Stimulated activated CD8-positive, alpha-beta memory T cell treated with anti-CD3 and anti-CD28 coated beads, Interleukin-2, amount 100 ng/mL, for 1 hour (primary cell): ENCODE measurements around the gene CEP95.
"Not testable (repeated sequence)": the region's sequence is repeated elsewhere in the genome, so short reads cannot be mapped to it uniquely, and the experiment has no call there.

Source experiments
- DNase-seq, 2 donors: peaks; one replicate each; pipeline ENCODE4 v3.0.0-alpha.2; 2020; ENCODE audit warnings: low read depth in 2 of 2

Gene CEP95

GRCh38 chr17:64573214-64573613, 66.4 kb downstream of the CEP95 start:
- DNase-seq = no peak

GRCh38 chr17:64574646-64575045, 67.9 kb downstream of the CEP95 start:
- DNase-seq = no peak

- DNase-seq = no peak
Observed at GRCh38 chr17:64575431-64575830, 68.7 kb downstream of the CEP95 start.

GRCh38 chr17:64577025-64577424, 70.2 kb downstream of the CEP95 start:
- not testable (repeated sequence) for DNase-seq

GRCh38 chr17:64579917-64580316, 73.1 kb downstream of the CEP95 start:
- no peak for DNase-seq

- no peak for DNase-seq
Observed at GRCh38 chr17:64580384-64581315, 73.9 kb downstream of the CEP95 start.

- no peak for DNase-seq
Observed at GRCh38 chr17:64583038-64583437, 76.3 kb downstream of the CEP95 start.

GRCh38 chr17:64585146-64585545, 78.4 kb downstream of the CEP95 start:
- DNase-seq = no peak
